Smooth muscle cell (in vitro differentiated cells): ENCODE data around the gene CSGALNACT2. TPM values are rescaled to one million over a fixed set of nuclear protein-coding genes. Genes with fewer than 3 reads are reported as not detected.

Experiments
- DNase-seq: peaks from one replicate; lab custom pipeline; 2025; ENCODE audit not compliant: unreplicated experiment; lab: John Stamatoyannopoulos, UW
- H2AFZ ChIP-seq: fragments of 200-600 bp; sonication (generic); 2 replicates; pipeline ENCODE4 v1.6.0; 2016; ENCODE audit warnings: antibody characterized with exemption, low read depth, mild to moderate bottlenecking
- H3F3A ChIP-seq: fragments of 200-600 bp; sonication (generic); 2 replicates; pipeline ENCODE4 v1.6.0; 2017; ENCODE audit warnings: antibody characterized with exemption, low read depth
- H3K27ac ChIP-seq: fragments of 200-600 bp; sonication (generic); 2 replicates; pipeline ENCODE4 v1.5.1; 2016; ENCODE audit warnings: low read depth, mild to moderate bottlenecking
- H3K27me3 ChIP-seq: fragments of 200-600 bp; sonication (generic); 2 replicates; pipeline ENCODE4 v1.6.1; 2016; ENCODE audit warnings: low read depth, mild to moderate bottlenecking
- H3K36me3 ChIP-seq: fragments of 200-600 bp; sonication (generic); 2 replicates; pipeline ENCODE4 v1.5.1; 2016; ENCODE audit warnings: low read depth
- H3K4me1 ChIP-seq: fragments of 200-600 bp; sonication (generic); 2 replicates; pipeline ENCODE4 v1.5.1; 2016; ENCODE audit warnings: low read depth
- H3K4me2 ChIP-seq: fragments of 200-600 bp; sonication (generic); 2 replicates; pipeline ENCODE4 v1.6.0; 2016; ENCODE audit warnings: mild to moderate bottlenecking
- H3K4me3 ChIP-seq: fragments of 200-600 bp; sonication (generic); 2 replicates; pipeline ENCODE4 v1.5.1; 2016; ENCODE audit warnings: mild to moderate bottlenecking
- H3K79me2 ChIP-seq: fragments of 200-600 bp; sonication (generic); 2 replicates; pipeline ENCODE4 v1.6.0; 2016; ENCODE audit warnings: low read depth, mild to moderate bottlenecking
- H3K9ac ChIP-seq: fragments of 200-600 bp; sonication (generic); 2 replicates; pipeline ENCODE4 v1.6.0; 2016; ENCODE audit warnings: low read depth
- H3K9me3 ChIP-seq: fragments of 200-600 bp; sonication (generic); replicated peaks from 2 replicates; pipeline ENCODE4 v1.5.1; 2016; ENCODE audit warnings: low read depth
- H4K20me1 ChIP-seq: fragments of 200-600 bp; sonication (generic); 2 replicates; pipeline ENCODE4 v1.6.0; 2016; ENCODE audit warnings: low read depth
- WGBS: methylation state at CpG from one replicate; pipeline ENCODE4 v1.1.7; 2016; ENCODE audit warnings: low lambda C conversion rate; 5-methylcytosine and 5-hydroxymethylcytosine counted together
- polyA plus RNA-seq: library from polyadenylated mRNA; unstranded; fragments of >200 nt; fragmentation: Nextera tagmentation; extraction: Ambion mirVana; gene quantifications from 2 replicates; pipeline ENCODE4 v1.2.1, GENCODE V29; 2016
- total RNA-seq: library from RNA; depleted of rRNA; stranded (reverse); fragments of >200 nt; gene quantifications from 2 replicates; pipeline ENCODE4 v1.2.3, GENCODE V29; 2014
- TF ChIP-seq, protein P1 (sequence below): fragments of 200-600 bp; sonication (generic); IDR thresholded peaks from 2 replicates; pipeline ENCODE4 v1.5.1; 2017; ENCODE audit warnings: borderline replicate concordance, mild to moderate bottlenecking, antibody characterized with exemption; ENCODE audit not compliant: insufficient read depth, poor library complexity, severe bottlenecking

CSGALNACT2 gene
- total and polyA plus RNA-seq, 2 experiments from 2014 or later = 35.6 to 40.4 TPM

DNA sequence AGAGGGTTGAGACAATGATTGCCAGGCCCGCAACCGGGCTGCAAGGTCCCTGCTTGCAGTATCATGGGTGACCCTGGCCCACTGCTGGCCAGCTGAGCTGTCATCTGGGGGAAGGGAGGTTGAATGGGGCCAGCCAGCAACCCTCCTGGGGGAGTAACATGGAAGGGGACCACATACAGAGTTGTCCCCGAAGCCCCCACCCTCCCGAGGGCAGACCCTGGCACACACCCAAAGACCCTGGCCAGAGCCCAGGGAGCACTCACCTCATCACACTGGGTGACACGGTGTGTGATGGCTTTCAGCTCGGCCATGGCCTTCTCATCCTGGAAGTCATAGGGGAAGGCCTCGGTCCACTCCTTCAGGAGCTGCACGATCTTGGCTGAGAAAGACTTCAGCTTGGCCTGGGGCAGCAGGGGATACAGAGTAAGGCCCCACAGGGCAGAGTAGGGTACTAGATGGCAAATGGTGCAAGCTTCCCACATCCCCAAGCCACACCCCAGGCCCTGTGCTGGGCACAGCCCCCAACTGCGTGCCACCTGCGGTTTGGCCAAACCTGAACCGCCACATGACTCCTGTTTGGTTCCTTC, 63.4 kb downstream of the CSGALNACT2 start:
- Histone ChIP-seq H3K27ac (no peak overlapping the region), H3K4me3 (peak overlapping the region; percentile 58), H4K20me1 (no peaks in the 10 kb centered on the region), H3K36me3 (no peaks in the 10 kb centered on the region), H3F3A (no peaks in the 10 kb centered on the region), H3K79me2 (no peaks in the 10 kb centered on the region), H3K9me3 (no peaks in the 10 kb centered on the region), H3K4me2 (peak overlapping the region; percentile 91), H3K4me1 (peaks cover 3% of the 10 kb centered on the region), H3K9ac (no peak overlapping the region), H2AFZ (no peak overlapping the region), H3K27me3 (no peaks in the 10 kb centered on the region)
- TF ChIP-seq, protein P1, sequence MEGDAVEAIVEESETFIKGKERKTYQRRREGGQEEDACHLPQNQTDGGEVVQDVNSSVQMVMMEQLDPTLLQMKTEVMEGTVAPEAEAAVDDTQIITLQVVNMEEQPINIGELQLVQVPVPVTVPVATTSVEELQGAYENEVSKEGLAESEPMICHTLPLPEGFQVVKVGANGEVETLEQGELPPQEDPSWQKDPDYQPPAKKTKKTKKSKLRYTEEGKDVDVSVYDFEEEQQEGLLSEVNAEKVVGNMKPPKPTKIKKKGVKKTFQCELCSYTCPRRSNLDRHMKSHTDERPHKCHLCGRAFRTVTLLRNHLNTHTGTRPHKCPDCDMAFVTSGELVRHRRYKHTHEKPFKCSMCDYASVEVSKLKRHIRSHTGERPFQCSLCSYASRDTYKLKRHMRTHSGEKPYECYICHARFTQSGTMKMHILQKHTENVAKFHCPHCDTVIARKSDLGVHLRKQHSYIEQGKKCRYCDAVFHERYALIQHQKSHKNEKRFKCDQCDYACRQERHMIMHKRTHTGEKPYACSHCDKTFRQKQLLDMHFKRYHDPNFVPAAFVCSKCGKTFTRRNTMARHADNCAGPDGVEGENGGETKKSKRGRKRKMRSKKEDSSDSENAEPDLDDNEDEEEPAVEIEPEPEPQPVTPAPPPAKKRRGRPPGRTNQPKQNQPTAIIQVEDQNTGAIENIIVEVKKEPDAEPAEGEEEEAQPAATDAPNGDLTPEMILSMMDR = no peak
- DNase-seq = no peak
- WGBS = 91% methylated on average over 11 of the region's 11 CpGs

DNA sequence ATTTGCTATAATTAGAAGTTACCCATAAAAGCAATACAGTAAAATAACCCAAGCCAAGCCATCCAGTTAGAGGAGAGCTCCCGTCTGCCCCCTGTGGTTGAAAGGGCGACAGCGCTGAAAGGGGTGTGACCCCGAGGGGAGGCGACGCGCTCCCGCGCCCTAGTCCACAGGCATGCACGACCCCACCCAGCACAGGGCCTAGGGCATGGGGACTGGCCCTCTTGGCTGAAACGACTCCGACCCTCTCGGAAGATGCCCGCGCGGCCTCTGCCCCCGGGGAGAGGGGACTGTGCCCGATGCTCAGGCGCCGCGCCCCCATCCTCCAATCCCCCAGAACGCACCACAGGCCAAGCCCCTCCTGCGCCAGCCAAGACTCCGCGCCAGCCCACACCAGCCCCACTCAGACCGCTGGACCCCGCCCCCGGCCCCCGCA, 64.0 kb downstream of the CSGALNACT2 start:
- TF ChIP-seq, protein P1 = peak; percentile 54
- H3K79me2 ChIP-seq = no peaks in the 10 kb centered on the region
- DNase-seq = no peak
- no peak overlapping the region for H3K9ac ChIP-seq
- H3K4me3 ChIP-seq = peak overlapping the region; percentile 58
- H4K20me1 ChIP-seq = no peaks in the 10 kb centered on the region
- H2AFZ ChIP-seq = no peak overlapping the region
- no peaks in the 10 kb centered on the region for H3K36me3 ChIP-seq
- H3K4me1 ChIP-seq = peaks cover 3% of the 10 kb centered on the region
- H3K27ac ChIP-seq = no peak overlapping the region
- H3K27me3 ChIP-seq = no peaks in the 10 kb centered on the region
- no peaks in the 10 kb centered on the region for H3F3A ChIP-seq
- peak overlapping the region; percentile 91 for H3K4me2 ChIP-seq
- WGBS = 1% methylated on average over 16 of the region's 29 CpGs
- no peaks in the 10 kb centered on the region for H3K9me3 ChIP-seq

DNA sequence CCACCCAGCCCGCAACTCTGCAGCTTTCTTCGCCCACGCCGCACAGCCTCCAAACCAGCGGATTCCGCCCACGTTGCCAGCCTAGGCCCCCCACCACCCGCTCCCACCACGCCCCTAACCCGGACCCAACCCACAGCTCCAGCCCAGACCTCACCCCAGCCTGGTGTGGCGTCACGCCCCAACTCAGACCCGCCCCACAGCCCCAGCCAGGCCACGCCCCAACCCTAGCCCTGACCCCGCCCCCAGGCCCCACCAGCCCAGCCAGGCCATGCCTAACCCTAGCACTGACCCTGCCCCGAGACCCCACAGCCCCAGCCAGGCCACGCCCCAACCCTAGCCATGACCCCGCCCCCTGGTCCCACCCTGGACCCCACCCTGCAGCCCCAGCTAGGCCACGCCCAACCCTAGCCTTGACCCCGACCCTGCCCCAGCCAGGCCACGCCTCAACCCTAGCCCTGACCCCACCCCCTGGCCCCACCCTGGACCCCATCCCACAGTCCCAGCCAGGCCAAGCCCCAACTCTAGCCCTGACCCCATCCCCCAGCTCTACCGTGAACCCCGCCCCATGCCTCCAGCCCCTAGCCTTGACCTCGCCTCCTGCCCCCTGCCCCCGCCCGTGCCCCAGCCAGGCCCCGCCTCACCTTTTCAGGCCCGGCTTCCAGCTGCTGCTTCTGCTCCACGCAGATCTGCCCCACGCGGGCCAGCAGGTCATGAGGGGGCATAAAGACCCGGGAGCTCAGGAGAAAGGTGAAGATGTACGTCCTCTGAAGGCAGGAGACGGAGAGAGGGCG, 64.6 kb downstream of the CSGALNACT2 start:
- Histone ChIP-seq H3K9ac (no peak overlapping the region), H3K9me3 (no peaks in the 10 kb centered on the region), H3K4me3 (peak overlapping the region; percentile 58), H3K79me2 (no peaks in the 10 kb centered on the region), H3K36me3 (no peaks in the 10 kb centered on the region), H2AFZ (peak overlapping the region; percentile 54), H3K27ac (no peak overlapping the region), H3K27me3 (no peaks in the 10 kb centered on the region), H4K20me1 (no peaks in the 10 kb centered on the region), H3K4me2 (peak overlapping the region; percentile 91), H3K4me1 (peaks cover 3% of the 10 kb centered on the region), H3F3A (no peaks in the 10 kb centered on the region)
- 6% methylated on average over 24 of the region's 35 CpGs for WGBS
- TF ChIP-seq, protein P1 = no peak
- peak; percentile 21 for DNase-seq
